OCI-LY7 (cell line): ENCODE data around the gene ZNF581. TPM values are rescaled to one million over a fixed set of nuclear protein-coding genes. Genes with fewer than 3 reads are reported as not detected.

Experiments
- BruUV-seq: library from RNA; stranded (reverse); fragments of 400-500 nt; replicated peaks from 2 replicates; lab custom pipeline; 2021; lab: Mats Ljungman, UMichigan
- CTCF ChIA-PET: fragments of 300-600 bp; sonication (Branson Sonifier 250); formaldehyde crosslinking; loops from one replicate; lab custom pipeline; 2022; ENCODE audit warnings: antibody characterized with exemption; ENCODE audit not compliant: unreplicated experiment; lab: Charles Lee
- POLR2A ChIA-PET: fragments of 300-600 bp; sonication (Branson Sonifier 250); formaldehyde crosslinking; loops from one replicate; lab custom pipeline; 2022; ENCODE audit warnings: antibody characterized with exemption; lab: Charles Lee
- DNase-seq: peaks from one replicate; pipeline ENCODE4 v3.0.0-alpha.2; 2015; ENCODE audit warnings: low spot score
- H2AFZ ChIP-seq: fragments of 200-600 bp; sonication (generic), shearing (Covaris generic); 2 replicates; pipeline ENCODE4 v1.6.1; 2014; ENCODE audit warnings: mild to moderate bottlenecking, antibody characterized with exemption, low read length, moderate library complexity
- H3K27ac ChIP-seq: fragments of 200-600 bp; sonication (generic); 2 replicates; pipeline ENCODE4 v1.5.1; 2014; ENCODE audit warnings: mixed run types, low read depth, mild to moderate bottlenecking, moderate library complexity, low read length, inconsistent platforms; ENCODE audit not compliant: poor library complexity, severe bottlenecking
- H3K36me3 ChIP-seq: fragments of 200-600 bp; sonication (generic); 2 replicates; pipeline ENCODE4 v1.6.1; 2014; ENCODE audit warnings: mild to moderate bottlenecking, antibody characterized with exemption, low read length, moderate library complexity, mixed read lengths; ENCODE audit not compliant: insufficient read depth
- H3K4me1 ChIP-seq: fragments of 200-600 bp; sonication (generic); 2 replicates; pipeline ENCODE4 v1.5.1; 2014; ENCODE audit warnings: mild to moderate bottlenecking, low read length; ENCODE audit not compliant: insufficient read depth, poor library complexity, severe bottlenecking
- H3K4me2 ChIP-seq: fragments of 200-600 bp; sonication (generic); 2 replicates; pipeline ENCODE4 v1.6.1; 2014; ENCODE audit warnings: mild to moderate bottlenecking, low read length
- H3K4me3 ChIP-seq: fragments of 200-600 bp; sonication (generic); 2 replicates; pipeline ENCODE4 v1.5.1; 2014; ENCODE audit warnings: mild to moderate bottlenecking, low read depth, low read length; ENCODE audit not compliant: poor library complexity, severe bottlenecking
- H3K79me2 ChIP-seq: fragments of 200-600 bp; sonication (generic); 2 replicates; pipeline ENCODE4 v1.6.1; 2016; ENCODE audit warnings: low read depth, mild to moderate bottlenecking, low read length, moderate library complexity, mixed read lengths; ENCODE audit not compliant: insufficient read depth
- H3K9me2 ChIP-seq: fragments of 200-600 bp; sonication (generic); 2 replicates; pipeline ENCODE4 v1.6.1; 2016; ENCODE audit warnings: mild to moderate bottlenecking, low read length, mixed read lengths; ENCODE audit not compliant: insufficient read depth
- H3K9me3 ChIP-seq: fragments of 200-600 bp; sonication (generic); 2 replicates; pipeline ENCODE4 v1.6.1; 2014; ENCODE audit warnings: mild to moderate bottlenecking, mixed run types, low read length, mixed read lengths
- H4K20me1 ChIP-seq: fragments of 200-600 bp; sonication (generic); 2 replicates; pipeline ENCODE4 v1.6.1; 2014; ENCODE audit warnings: mild to moderate bottlenecking, antibody characterized with exemption, low read length, moderate library complexity, mixed read lengths; ENCODE audit not compliant: insufficient read depth
- EZH2phosphoT487 ChIP-seq: fragments of 200-600 bp; sonication (generic); IDR thresholded peaks from 2 replicates; pipeline ENCODE4 v1.6.1; 2018; ENCODE audit warnings: low read depth, borderline replicate concordance, mild to moderate bottlenecking, mixed run types, antibody characterized with exemption, low read length, moderate library complexity, mixed read lengths
- intact Hi-C: fragments of 100-400 bp; cut with micrococcal nuclease; formaldehyde crosslinking; loops from one replicate; pipeline ENCODE4 v1.10.0; 2022; ENCODE audit not compliant: unreplicated experiment
- total RNA-seq, 2 experiments: library from RNA; depleted of rRNA in 1 of 2; stranded (reverse); fragments of >200 nt in 1 of 2; shearing (Covaris generic) in 1 of 2; gene quantifications; 2 replicates each; pipeline ENCODE4 v1.2.3, GENCODE V29; 2014 to 2022
- TF ChIP-seq, protein P1 (sequence below): fragments of 200-600 bp; sonication (generic); conservative IDR thresholded peaks from 2 replicates; pipeline ENCODE4 v1.5.1; 2014; ENCODE audit warnings: mild to moderate bottlenecking, antibody characterized with exemption, low read length, moderate library complexity, mixed read lengths

The ZNF581 gene
- total RNA-seq, 2 experiments from 2014 or later: 39.7 to 44.5 TPM

DNA sequence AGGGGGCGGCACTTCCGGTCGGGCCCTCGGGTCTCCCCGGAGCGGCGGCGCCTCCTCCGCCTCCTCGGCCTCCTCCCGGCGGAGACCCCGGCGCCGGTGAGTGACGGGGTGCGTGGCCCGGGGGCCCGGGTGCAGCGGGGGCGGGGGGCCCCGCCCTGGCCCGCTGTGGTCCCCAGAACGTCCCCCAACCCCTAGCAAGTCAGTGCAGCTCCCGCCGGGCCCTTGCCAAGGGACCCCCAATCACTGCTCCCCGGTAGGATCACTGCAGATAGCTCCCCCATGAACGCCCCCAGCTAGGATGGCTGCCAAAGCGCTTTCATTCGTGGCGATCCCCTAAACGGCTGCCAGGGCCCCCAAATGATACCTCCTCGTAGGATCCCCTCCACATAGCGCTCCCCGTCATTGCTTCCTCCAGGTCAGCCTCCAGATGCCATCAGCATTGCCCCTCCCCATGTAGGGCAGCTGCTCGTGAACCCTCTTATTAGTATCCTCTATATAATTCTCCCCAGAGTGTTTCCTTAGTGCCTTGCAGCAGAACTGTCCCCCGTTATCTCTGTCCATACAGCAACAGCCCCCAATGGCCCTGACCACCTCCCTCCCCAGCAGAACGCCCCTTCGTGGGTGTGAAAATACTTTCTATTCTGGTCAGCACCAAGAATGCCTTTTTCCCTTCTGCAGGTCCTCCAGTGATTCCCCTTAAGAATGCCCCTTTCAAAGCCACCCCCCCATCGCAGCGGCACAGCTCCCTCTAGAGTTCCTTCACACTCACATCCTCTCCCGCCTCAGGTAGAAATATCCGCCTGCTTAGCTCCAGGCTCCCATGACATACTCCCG is 37.6 kb upstream of the ZNF581 start, which contains the start of gene ZNF865:
Gene ZNF865, plus strand, starts transcription at position 11 of the 834 bp plus-strand sequence. CDS start 7,972 bp downstream, outside the sequence.
- BruUV-seq: no TSS peak
- no peaks in the 10 kb centered on the region for H3K9me2 ChIP-seq
- DNase-seq: peak; percentile 80
- H4K20me1 ChIP-seq: no peaks in the 10 kb centered on the region
- H3K4me1 ChIP-seq: peaks cover 33% of the 10 kb centered on the region
- CTCF ChIA-PET: no interaction called here
- intact Hi-C loops: loop anchor here (1.0 kb wide), 1 partner anchor 90 kb away; no protein-coding TSS in a partner anchor
- TF ChIP-seq, protein P1, sequence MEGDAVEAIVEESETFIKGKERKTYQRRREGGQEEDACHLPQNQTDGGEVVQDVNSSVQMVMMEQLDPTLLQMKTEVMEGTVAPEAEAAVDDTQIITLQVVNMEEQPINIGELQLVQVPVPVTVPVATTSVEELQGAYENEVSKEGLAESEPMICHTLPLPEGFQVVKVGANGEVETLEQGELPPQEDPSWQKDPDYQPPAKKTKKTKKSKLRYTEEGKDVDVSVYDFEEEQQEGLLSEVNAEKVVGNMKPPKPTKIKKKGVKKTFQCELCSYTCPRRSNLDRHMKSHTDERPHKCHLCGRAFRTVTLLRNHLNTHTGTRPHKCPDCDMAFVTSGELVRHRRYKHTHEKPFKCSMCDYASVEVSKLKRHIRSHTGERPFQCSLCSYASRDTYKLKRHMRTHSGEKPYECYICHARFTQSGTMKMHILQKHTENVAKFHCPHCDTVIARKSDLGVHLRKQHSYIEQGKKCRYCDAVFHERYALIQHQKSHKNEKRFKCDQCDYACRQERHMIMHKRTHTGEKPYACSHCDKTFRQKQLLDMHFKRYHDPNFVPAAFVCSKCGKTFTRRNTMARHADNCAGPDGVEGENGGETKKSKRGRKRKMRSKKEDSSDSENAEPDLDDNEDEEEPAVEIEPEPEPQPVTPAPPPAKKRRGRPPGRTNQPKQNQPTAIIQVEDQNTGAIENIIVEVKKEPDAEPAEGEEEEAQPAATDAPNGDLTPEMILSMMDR: peak; percentile 88
- no peak for TF ChIP-seq EZH2phosphoT487
- H3K4me2 ChIP-seq: peak within 1 kb of the TSS; percentile 99
- peaks cover 29% of the 10 kb centered on the region for H3K36me3 ChIP-seq
- H3K79me2 ChIP-seq: peaks cover 20% of the 10 kb centered on the region
- H2AFZ ChIP-seq: peak within 1 kb of the TSS; percentile 54; the same call in 1 of the 2 replicates
- peak within 1 kb of the TSS; percentile 95 for H3K4me3 ChIP-seq
- POLR2A ChIA-PET: interaction anchor here (0.8 kb wide), 2 partner anchors 18 to 540 kb away, joined by 3 read pairs; no protein-coding TSS in a partner anchor
- H3K9me3 ChIP-seq: no peaks in the 10 kb centered on the region
- H3K27ac ChIP-seq: peak within 1 kb of the TSS; percentile 97

DNA sequence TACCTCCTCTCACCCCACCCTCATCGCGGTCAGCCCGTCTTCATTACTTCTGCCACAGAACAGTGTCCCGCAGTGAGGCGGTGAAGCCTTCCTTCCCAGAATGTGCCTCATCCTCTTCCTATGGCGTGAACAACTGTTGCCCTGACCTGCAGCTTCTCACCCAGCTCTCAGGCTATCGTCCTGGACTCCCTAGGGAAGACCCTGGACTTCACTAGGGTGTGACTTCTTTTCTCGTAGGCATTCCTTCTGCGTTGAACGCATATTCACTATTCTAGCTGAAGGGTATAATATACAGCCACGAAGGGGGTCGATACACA is 37.0 kb upstream of the ZNF581 start:
- peaks cover 33% of the 10 kb centered on the region for H3K36me3 ChIP-seq
- H2AFZ ChIP-seq: no peak overlapping the region
- TF ChIP-seq EZH2phosphoT487: no peak
- TF ChIP-seq, protein P1: peak; percentile 55; the same call in 1 of the 2 replicates
- peaks cover 28% of the 10 kb centered on the region for H3K4me1 ChIP-seq
- intact Hi-C loops: loop anchor here (1.0 kb wide), 1 partner anchor 90 kb away; no protein-coding TSS in a partner anchor
- CTCF ChIA-PET: interaction anchor here (1.0 kb wide), 1 partner anchor 19 kb away, joined by 3 read pairs; no protein-coding TSS in a partner anchor
- H3K27ac ChIP-seq: peak overlapping the region; percentile 97
- H4K20me1 ChIP-seq: no peaks in the 10 kb centered on the region
- POLR2A ChIA-PET: interaction anchor here (0.8 kb wide), 2 partner anchors 19 to 539 kb away, joined by 3 read pairs; no protein-coding TSS in a partner anchor
- peak overlapping the region; percentile 99 for H3K4me2 ChIP-seq
- BruUV-seq: no TSS peak
- H3K79me2 ChIP-seq: peaks cover 20% of the 10 kb centered on the region
- H3K9me2 ChIP-seq: no peaks in the 10 kb centered on the region
- no peak for DNase-seq
- no peaks in the 10 kb centered on the region for H3K9me3 ChIP-seq
- H3K4me3 ChIP-seq: peak overlapping the region; percentile 95
